IPS DF 4.7 (cell line): ENCODE results near the gene TNP2.

Source experiments
- DNase-seq: peaks from one replicate; pipeline ENCODE4 v3.0.0-alpha.2; 2013; ENCODE audit warnings: low spot score; ENCODE audit errors: extremely low read depth

TNP2 gene

DNA sequence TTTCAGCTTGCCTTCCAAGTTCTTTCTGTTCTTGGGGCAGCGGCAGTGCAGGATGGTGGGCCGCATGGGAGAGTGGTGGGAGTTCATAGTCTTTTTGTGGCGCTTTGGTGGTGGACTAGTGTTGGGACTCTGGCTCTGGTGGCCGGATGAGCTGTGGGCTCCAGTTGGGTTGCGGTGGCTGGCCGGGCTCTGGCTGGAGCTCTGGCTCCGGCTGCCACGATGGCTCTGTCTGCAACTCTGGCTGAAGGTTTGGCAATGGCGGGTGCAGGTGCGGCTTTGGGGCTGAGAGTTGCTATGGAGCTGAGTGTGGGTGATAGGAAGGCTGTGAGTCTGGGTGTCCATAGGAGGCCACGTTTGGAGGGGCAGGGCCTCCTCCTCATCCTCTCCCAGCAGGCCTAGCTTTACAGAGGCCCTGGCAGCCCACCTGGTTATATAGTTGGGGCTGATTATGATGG, at the start of gene TNP2:
TSS of gene TNP2 (minus strand) at position 405 of the 455 bp plus-strand sequence. CDS start at position 342, 63 bp downstream.
- no peak for DNase-seq

DNA sequence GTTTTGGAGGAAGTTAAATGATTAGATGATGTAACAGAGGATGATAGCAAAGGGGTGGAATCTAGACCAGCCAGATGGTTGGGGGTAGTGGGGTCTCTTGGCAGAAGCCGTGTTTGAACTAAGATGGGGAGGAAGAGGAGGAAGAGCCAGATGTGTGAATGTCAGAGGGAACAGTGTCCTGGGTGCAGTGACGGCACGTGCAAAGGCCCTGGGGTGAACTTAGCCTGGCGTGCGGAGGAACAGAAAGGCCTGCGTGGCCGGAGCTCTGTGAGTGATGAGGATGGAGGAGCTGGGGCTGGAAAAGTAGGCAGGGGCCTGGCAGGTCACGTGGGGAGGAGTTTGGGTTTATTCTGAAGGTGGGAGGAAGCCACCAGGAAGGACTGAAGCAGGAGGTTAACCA, 49.7 kb upstream of the TNP2 start:
- no peak for DNase-seq

DNA sequence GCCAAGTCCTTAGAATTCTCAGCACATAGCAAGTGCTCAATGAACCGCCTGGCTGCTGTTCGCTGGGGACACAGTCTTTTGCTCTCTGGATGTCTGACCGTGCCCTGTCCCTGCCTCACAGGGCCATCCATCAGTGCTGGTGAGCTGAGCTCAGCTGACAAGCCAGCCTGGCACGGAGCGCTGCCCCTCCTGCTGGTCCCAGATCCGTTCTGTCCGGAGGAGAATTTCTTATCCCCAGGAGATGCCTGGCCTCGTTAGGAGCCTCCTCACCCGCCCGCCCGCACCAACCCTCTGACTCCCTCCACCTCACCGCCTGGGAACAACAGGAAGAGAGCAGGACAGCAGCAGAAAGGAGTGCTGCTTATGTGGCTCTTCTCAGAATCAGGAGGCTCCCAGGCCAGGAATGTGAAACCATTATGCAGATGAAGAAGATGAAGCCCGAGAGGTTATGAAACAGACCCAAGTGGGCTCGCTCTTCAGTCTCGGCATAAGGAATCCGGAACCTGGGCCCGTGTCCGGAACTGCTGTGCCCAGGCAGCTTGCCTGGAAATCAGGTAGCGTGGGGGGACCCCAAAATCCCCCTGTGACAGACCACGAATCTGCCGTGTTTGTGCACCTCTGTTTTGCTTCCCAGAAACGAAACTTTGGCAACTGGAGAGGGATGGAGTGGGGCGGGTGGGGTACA, 47.3 kb upstream of the TNP2 start:
- no peak for DNase-seq

DNA sequence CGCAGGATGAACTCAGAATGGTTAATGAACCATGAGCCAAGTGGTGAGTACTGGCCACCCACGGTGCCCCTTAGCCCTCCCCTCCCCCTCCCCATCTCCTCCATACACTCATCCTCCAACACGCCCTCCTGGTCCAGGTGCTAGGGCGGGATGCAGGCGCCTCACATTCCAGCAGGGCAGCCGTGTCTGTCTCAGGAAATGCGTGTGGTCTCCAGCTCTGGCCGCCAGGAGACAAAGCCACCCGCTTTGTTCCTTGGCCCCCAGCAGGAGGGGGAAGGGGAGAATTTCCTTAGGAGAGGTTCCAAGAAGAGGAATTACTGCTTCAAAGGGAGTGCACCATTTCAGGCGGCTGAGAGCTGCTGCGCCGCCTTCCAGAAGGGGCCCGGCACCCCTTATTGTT, 46.4 kb upstream of the TNP2 start:
- peak; percentile 95 for DNase-seq

DNA sequence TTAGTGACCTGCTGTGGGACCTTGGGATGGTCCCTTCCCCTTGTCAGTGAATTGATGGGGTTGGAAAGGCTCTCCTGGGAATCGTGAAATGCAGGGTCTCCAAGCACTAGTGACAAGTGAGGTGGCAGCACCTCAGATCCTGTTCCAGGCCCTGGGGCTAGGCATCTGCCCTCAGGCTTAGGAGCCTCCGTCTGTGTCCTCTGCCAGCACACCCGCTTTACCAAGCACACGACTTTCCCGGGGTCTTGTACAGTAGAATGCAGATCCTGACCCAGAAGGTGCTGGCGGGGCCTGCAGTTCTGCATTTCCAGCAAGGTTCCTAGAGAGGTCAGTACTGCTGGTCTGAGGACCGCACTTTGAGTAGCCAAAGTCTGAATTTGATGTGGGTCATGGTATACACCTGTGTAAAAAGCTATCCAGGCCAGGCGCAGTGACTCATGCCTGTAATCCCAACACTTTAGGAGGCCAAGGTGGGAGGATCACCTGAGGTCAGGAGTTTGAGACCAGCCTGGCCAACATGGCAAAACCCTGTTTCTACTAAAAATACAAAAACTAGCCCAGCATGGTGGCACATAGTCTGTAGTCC, 45.3 kb upstream of the TNP2 start:
- DNase-seq, result no peak

DNA sequence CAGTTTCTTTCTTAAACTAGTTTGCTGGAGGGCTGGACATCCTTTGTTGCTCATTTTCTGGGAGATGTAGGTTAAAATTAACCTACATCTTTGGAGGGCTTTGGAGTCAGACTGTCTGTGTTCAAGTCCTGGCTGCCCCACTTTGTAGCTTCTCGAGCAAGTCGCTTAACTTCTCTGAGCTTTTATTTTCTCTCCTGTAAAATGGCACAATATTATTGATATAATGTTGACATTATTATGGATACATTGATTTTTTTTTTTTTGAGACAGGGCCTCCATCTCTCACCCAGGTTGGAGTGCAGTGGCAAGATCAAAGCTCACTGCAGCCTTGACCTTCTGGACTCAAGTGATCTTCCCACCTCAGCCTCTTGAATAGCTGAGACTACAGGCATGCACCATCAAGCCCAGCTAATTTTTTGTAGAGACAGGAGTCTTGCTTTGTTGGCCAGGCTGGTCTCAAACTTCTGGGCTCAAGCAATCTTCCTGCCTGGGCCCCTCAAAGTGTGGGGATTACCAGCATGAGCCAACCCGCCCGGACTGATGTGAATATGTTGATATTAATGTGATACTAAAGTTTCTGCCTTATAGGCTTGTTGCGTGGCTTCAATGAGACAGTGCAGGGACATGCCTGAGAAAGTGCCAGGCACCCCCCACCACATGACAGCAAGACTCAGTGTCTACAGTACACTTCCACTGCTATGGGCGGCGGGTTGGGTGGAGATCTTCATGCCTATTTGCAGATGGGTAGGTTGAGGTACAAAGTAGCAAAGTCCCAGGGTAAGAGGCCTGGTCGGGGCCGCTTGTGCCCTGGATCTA, 44.6 kb upstream of the TNP2 start:
- no peak for DNase-seq

DNA sequence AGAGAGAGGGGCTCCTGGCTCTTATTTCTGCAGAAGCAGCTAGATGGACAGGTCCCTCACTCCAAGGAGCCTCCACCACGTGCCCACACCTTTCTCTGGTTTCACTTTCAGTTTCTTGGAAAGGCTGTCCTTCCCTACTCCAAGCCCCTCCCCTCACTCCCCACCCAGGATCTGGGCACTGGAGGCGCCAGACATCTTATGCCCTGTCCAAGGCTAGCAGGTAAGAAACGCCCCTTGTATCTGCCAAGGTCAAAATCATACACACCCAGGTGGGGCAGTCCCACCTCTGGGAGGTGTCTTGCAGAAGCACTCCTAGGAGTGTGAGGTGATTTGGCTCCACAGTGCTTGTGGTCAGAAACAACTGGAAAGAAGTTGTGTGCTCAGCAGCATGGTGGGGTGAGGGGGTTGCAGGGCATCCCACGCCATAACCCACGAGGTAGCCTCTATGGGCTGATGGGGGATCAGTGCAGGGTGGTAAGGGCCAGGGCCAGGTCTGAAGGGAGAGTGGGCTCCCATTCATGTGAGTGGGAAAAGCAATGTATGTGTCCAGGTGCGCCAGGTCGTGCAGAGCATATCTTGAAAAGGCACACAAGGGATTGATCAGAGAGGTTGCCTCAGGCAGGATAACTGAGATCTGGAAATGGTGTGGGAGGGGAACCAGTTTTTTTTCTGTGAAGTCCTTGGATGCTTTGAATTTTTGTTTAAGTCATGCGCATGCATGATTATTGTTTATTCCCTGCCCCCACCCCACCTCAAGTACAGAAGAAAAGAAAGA, 43.8 kb upstream of the TNP2 start:
- DNase-seq, result no peak

DNA sequence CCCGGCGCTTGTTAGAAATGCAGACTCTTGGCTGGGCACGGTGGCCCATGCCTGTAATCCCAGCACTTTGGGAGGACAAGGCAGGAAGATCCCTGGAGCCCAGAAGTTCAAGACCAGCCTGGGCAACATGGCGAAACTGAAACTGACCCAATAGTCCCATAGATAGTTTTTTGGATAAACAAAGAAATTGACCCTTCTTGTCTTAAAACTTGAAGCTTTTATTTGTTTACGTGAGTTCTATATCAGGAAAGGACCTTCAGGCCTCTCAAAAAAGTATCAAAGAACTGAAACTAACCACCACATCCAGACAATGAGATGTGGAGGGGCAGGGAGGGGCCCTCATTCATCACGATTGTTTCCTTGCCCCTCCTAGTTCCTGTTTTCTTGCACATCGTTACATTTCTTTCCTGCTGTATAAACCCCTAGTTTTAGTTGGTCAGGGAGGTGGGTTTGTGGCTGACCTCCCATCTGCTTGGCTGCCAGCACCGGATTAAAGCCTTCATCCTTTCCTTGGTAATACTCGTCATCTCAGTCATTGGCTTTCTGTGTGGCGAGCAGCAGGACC, 42.0 kb upstream of the TNP2 start:
- DNase-seq, result no peak

DNA sequence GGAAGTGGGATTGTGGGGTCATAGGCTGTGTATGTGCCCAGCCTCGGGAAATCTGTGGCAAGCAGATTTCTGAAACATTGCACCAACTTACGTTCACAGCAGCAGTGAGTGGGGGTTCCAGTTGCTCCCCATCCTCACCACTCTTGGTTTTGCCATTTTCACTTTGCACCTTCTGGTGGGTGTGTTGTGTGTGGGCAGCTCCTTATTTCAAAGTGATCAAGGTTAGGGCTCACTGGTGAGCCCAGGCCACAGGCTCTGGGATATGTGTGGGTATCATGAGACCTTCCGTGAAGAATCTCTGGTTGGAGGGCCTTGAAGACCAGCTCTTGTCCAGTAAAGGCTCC, 41.5 kb upstream of the TNP2 start:
- no peak for DNase-seq

DNA sequence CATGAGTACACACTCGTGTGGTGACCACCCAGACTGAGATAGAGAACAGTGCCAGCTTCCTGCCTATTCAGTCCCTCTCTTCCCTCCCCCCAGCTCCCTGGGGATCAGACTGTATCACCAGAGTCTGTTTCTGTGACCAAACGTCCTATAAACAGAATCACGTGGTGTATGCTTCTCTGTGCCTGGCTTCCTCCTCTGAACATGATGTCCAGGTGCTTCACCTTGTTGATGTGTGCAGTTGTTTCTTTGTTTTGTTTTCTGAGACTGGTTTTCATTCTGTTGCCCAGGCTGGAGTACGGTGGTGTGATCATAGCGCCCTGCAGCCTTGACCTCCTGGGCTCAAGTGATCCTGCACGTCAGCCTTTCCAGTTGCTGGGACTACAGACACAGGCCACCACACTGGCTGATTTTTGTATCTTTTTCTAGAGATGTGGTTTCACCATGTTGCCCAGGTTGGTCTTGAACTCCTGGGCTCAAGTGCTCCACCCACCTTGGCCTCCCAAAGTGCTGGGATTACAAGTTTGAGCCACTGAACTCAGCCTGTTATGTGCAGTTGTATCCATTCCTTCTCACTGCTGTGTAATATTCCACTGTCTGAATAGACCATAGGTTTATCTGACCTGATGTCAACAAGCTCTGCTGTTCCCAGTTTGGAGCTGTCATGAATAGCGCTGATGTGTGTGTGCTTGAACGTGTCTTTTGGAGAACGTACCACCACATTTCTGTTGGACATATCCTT, 40.9 kb upstream of the TNP2 start:
- no peak for DNase-seq

DNA sequence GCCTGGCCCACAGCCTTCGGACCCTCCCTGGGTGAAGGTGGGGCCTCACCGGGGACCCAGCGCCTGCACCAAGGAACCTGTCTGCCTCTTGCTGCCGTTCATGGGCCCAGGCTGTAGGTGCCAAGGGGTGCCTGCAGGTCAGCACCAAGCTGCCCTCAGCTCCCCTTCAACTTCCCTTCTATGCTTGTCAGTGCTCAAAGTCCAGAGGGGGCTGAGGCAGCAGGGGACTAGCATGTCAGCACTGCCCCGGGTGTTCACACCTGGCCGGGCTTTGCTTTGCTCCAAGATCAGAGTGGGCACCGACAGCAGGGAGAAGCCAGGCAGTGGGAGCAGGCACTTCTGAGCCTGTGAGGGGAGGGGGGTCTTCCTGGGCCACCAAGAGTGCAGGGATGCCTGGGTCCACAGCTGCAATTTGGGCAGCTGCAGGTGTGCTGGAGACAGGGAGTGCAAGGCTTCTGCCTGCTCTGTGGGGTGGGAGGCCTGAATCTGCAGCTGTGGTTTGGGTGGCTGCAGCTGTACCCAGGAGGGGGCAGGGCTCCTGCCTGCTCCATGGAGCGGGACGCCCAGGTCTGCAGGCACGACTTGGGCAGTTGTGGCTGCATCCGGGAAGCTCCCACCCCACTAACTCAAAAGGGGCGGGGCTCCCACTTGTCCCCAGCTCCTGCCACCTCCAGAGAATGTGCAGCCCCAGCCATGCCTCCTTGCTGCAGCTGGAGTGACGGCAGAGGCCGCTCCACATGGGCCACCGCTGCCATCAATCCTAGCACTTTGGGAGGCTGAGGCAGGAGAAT, 39.6 kb upstream of the TNP2 start:
- DNase-seq, result no peak

DNA sequence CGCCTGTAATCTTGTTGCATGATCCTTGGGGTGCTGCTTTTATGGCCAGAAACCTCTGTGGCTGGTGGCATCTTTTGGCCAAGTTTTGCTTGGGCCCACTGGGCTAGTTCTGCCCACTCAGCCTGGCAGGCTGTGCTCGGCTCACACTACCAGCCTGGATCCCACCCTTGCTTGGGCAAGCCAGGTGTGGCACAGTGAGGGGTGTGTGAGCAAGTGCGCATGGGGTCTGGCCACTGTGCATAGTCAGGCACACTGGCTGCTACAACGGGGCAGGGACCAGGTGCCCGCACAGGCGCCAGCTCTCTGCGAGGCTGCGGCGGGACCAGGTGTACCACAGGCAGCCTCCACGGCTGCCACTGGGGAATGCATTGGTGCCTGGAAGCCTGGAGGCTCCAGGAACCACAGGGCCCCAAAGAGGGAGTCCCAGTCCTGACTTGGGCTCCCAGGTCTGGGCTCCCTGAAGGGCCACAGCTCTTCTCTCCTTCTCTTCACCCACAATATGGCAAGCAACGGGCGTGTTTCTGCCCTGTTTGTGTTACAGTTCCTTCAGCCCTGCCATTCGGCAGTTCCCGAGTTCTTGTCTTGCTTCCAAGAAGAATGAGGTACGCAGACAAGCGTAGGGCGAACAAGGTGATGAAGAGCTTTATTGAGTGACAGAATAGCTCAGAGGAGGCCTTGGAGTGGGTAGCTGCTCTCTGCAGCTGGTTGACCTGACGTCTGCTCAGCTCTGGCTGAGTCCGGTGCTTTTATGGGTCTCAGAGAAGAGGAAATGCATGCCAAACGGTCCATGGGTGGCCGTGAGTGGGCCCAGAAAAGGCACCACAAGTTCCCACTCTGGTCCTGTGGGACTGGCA, 38.7 kb upstream of the TNP2 start:
- no peak for DNase-seq

DNA sequence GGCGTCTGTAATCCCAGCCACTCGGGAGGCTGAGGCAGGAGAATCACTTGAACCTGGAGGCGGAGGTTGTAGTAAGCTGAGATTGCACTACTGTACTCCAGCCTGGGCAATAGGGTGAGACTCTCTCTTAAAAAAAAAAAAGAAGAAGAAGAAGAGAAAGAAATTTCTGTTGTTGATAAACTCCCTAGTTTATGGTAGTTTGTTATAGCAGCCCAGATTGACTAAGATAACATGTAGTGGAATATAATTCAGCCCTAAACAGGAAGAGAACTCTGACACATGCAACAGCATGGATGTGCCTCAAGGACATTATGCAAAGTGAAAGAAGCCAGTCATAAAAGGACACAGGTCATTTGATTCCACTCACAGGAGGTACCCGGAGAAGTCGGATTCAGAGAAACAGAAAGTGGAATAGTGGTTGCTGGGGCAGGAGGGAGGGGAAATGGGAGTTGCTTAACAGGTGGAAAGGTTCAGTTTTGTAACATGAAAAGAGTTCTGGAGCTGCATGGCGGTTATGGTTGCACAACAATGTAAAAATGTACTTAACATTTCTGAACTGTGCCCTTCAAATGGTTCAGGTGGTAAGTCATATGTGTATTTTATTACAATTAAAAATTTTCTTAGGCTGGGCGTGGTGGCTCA, 38.0 kb upstream of the TNP2 start:
- no peak for DNase-seq

DNA sequence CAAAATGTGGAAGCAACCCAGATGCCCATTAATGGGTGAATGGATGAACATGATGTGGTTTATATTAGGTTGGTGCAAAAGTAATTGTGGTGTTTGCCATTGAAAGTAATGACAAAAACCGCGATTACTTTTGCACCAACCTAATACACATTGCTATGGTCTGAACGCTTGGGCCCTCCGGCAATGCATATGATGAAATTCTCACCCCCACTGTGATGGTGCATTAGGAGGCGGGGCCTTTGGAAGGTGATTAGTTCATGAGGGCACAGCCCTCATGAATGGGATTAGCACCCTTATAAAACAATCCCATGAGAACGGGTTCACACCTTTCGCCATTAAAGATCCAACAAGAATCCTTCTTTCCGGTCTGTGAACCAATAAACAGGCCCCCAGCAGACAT, 37.3 kb upstream of the TNP2 start:
- DNase-seq, result no peak

DNA sequence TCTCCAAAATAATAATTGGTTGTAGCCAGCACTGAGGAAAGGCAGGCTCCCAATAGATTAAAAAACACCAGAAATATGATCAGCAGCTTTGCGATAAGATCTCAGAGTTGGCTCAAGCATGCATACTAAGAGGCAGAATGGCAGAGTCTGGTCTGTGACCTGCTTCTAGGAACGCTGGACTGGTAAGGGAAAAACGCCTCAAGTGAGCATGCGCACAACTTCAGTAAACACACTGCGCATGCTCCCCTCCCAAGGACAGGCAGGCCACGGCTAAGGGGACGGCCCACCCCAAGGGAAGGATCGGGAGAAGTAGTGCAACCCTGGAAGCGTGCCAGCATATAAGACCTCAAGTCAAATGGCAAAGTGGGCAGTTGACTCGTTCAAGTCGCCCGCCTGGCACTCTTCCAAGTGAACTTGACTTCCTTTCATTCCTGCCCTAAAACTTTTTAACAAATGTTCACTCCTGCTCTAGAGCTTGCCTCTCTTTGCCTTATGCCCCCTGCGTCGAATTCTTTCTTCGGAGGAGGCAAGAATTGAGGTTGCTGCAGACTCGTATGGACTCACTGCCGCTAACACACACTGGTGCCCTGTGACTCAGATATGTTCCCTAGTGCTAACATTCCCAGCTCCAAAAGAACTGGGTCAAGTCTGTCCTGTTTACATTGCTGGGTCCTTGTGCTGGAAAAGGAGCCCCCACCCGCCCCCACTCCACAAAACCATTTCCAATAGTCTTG, 34.4 kb upstream of the TNP2 start:
- no peak for DNase-seq

DNA sequence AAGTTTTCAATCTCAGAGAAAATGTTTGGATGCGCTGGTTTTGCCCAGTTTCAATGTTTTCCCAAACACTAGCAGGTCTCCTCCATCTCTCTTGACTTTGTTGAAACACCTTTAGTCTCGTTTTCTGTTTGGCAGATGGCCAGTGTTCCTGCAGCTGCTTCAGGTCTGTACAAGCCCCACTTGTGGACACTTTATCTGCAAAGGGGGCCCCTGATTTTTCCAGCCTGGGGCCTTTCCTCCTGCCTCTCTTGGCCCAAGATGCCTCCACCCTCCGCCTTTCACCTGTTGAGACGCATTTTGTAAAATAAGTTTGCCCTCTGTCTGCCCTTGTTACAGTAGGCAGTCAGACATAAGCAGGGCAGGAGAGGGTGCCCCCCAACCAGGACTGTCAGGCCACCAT, 33.9 kb upstream of the TNP2 start:
- DNase-seq, result no peak

DNA sequence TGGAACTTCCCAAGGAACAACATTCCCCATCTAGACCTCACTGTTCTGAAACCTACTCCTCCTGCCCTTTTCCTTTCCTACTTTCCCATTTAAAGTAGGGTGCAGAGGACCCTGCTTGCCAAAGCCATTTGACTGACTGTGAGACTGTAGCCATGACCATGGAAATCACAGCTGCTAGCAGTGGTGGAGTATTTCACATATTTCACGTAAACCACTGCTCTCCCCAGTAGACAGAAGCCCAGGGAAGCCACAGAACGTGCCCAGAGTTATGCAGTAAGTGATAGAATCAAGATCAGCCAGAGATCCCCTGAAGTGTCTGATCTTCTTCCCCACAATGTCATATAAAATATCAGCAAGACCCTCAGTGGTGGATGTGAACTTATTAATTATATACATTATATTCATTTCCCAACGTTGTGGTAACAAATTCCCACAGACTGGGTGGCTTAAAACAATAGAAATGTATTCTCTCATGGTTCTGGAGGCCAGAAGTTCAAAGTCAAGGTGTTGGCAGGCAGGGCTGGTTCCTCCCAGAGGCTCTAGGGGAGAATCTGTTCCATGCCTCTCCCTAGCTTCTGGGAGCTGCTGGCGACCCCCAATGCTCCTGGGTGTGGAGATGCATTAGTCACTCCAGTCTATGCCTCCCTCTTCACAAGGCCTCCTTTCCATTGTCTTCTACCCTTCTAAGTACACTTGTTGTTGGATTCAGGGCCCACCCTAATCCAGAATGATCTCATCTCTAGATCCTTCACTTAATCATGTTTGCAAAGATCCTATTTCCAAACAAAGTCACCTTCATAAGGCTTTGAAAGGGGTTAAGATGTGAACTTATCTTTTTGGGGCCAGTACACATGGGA, 32.7 kb upstream of the TNP2 start:
- no peak for DNase-seq
